SIG-M5 treated with dmso at 0.1 percent for 504 hours (cell line): ENCODE results near the gene HMOX2.

Experiments
- DNase-seq: peaks from one replicate; lab custom pipeline; 2025; ENCODE audit not compliant: unreplicated experiment; lab: John Stamatoyannopoulos, UW

Gene HMOX2

GRCh38 chr16:4500272-4500671, 24.1 kb downstream of the HMOX2 start:
- no peak for DNase-seq

GRCh38 chr16:4501071-4501478, 24.9 kb downstream of the HMOX2 start:
- no peak for DNase-seq

- peak; percentile 89 for DNase-seq
Observed at GRCh38 chr16:4505356-4506147, 29.4 kb downstream of the HMOX2 start.

- peak; percentile 62 for DNase-seq
Observed at GRCh38 chr16:4506450-4506849, 30.3 kb downstream of the HMOX2 start.

GRCh38 chr16:4507588-4508345, 31.6 kb downstream of the HMOX2 start:
- no peak for DNase-seq

GRCh38 chr16:4508806-4509205, 32.6 kb downstream of the HMOX2 start:
- DNase-seq = no peak

- no peak for DNase-seq
Observed at GRCh38 chr16:4509420-4509819, 33.2 kb downstream of the HMOX2 start.

- DNase-seq = no peak
Observed at GRCh38 chr16:4510131-4510530, 33.9 kb downstream of the HMOX2 start.

GRCh38 chr16:4510747-4511426, 34.7 kb downstream of the HMOX2 start:
- no peak for DNase-seq

- DNase-seq = peak; percentile 15
Observed at GRCh38 chr16:4511441-4512082, 35.4 kb downstream of the HMOX2 start.

- no peak for DNase-seq
Observed at GRCh38 chr16:4512473-4512872, 36.3 kb downstream of the HMOX2 start.

GRCh38 chr16:4513086-4513860, 37.1 kb downstream of the HMOX2 start:
- no peak for DNase-seq

GRCh38 chr16:4513881-4514280, 37.7 kb downstream of the HMOX2 start:
- DNase-seq = no peak

GRCh38 chr16:4514606-4515005, 38.4 kb downstream of the HMOX2 start:
- no peak for DNase-seq

GRCh38 chr16:4515611-4516233, 39.5 kb downstream of the HMOX2 start:
- peak; percentile 83 for DNase-seq

- DNase-seq = no peak
Observed at GRCh38 chr16:4517812-4518680, 41.8 kb downstream of the HMOX2 start.

GRCh38 chr16:4519274-4520058, 43.3 kb downstream of the HMOX2 start:
- DNase-seq = no peak

GRCh38 chr16:4520913-4521312, 44.7 kb downstream of the HMOX2 start:
- DNase-seq = no peak
